ENCODE data around the gene FAM3B. TPM values are rescaled to one million over a fixed set of nuclear protein-coding genes. Genes with fewer than 3 reads are reported as not detected.

The FAM3B gene
- polyA plus RNA-seq, 1 experiment, result not detected

DNA sequence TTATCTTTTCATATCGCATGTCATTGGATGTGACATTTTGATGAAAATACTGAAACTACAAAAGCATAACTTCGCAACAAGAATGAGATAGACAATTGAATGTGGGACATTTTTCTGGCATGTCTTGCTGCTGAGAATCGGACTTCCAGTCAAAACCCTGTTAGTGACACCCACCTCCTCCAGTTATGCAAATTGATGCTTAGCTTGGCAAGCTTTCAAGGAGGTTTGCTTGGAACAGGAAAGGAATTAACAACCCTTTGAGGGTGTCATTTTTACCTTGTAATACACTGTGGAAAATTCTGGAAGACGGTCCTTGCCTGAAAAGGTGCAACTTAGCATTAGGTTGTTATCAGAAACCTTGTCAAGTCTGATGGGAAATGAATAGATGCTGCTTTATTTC, 38.8 kb upstream of the FAM3B start:
- POLR2A ChIA-PET, result no interaction called here
- no peak overlapping the region for H3K4me3 ChIP-seq (ENCODE audit: low read depth, low read length)
- CTCF ChIA-PET, result no interaction called here
- no peak overlapping the region for H3K27ac ChIP-seq (ENCODE audit: low read depth, low read length)
- no peaks in the 10 kb centered on the region for H3K27me3 ChIP-seq (ENCODE audit: control insufficient read depth, insufficient read depth, low read length)
- TF ChIP-seq, protein P1, sequence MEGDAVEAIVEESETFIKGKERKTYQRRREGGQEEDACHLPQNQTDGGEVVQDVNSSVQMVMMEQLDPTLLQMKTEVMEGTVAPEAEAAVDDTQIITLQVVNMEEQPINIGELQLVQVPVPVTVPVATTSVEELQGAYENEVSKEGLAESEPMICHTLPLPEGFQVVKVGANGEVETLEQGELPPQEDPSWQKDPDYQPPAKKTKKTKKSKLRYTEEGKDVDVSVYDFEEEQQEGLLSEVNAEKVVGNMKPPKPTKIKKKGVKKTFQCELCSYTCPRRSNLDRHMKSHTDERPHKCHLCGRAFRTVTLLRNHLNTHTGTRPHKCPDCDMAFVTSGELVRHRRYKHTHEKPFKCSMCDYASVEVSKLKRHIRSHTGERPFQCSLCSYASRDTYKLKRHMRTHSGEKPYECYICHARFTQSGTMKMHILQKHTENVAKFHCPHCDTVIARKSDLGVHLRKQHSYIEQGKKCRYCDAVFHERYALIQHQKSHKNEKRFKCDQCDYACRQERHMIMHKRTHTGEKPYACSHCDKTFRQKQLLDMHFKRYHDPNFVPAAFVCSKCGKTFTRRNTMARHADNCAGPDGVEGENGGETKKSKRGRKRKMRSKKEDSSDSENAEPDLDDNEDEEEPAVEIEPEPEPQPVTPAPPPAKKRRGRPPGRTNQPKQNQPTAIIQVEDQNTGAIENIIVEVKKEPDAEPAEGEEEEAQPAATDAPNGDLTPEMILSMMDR (IDR thresholded peaks at IDR 0.05; ENCODE audit: low read depth, low read length), result no peak
- H3K9me3 ChIP-seq (ENCODE audit: control insufficient read depth, insufficient read depth, low read length), result peaks cover 3% of the 10 kb centered on the region; the same call in 1 of the 2 replicates
- DNase-seq (ENCODE audit: low read depth, low spot score), result no peak

DNA sequence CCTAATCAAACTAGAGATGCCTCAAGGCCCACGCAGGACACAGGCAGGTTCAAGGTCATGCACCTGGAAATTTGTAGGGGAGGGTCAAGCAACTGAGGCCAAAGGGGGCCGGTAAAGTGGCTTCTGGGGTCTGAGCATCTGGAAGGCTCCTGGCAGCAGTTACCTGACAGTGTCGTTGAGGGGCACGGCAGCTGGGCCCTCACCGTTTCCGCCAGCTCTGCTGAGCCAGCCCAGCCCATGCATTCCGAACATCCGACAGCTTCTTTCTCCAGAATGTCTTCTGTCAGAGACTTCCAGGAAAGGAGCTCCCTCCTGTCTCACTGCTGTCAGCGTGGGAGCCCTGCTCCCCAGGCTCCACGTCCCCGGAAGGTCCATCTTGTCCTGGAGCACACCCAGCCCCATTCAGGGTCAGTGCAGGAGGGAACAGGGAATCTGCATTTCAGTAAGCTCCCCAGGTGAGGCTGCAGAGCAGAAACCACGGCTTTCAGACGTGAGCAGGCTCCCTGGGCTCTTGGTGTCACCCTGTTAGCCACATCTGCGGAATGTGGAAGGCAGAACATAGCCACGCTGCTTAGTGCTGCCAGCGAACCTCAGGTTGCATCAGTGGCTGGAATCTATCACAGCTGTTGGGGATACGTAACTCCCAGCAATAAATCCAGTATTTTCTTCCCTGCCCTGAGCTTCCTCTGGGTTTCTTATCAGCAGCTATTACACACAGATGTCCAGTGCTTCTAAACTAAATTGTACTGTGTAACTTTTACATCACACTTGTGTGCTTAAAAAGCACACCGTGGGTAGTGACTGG, 36.3 kb upstream of the FAM3B start:
- no peak overlapping the region for H3K27ac ChIP-seq (ENCODE audit: low read depth, low read length)
- TF ChIP-seq, protein P1 (IDR thresholded peaks at IDR 0.05; ENCODE audit: low read depth, low read length), result no peak
- POLR2A ChIA-PET, result interaction anchor here (0.8 kb wide), 1 partner anchor 112 kb away, joined by 3 read pairs; no protein-coding TSS in a partner anchor
- peaks cover 2% of the 10 kb centered on the region; the same call in 1 of the 2 replicates for H3K9me3 ChIP-seq (ENCODE audit: control insufficient read depth, insufficient read depth, low read length)
- CTCF ChIA-PET, result interaction anchor here (0.8 to 1.0 kb wide), 2 partner anchors 18 to 158 kb away, joined by 3 to 6 read pairs; no protein-coding TSS in a partner anchor
- H3K4me3 ChIP-seq (ENCODE audit: low read depth, low read length), result no peak overlapping the region
- peak; percentile 52 for DNase-seq (ENCODE audit: low read depth, low spot score)
- no peaks in the 10 kb centered on the region for H3K27me3 ChIP-seq (ENCODE audit: control insufficient read depth, insufficient read depth, low read length)

- POLR2A ChIA-PET, result no interaction called here
- CTCF ChIA-PET, result interaction anchor here (0.7 to 4.4 kb wide), 13 partner anchors 9 to 535 kb away, joined by 3 to 66 read pairs (median 9); no protein-coding TSS in a partner anchor
- no peak for DNase-seq (ENCODE audit: low read depth, low spot score)
- Histone ChIP-seq H3K4me3 (ENCODE audit: low read depth, low read length) (no peak overlapping the region), H3K27me3 (ENCODE audit: control insufficient read depth, insufficient read depth, low read length) (no peaks in the 10 kb centered on the region), H3K9me3 (ENCODE audit: control insufficient read depth, insufficient read depth, low read length) (no peaks in the 10 kb centered on the region), H3K27ac (ENCODE audit: low read depth, low read length) (no peak overlapping the region)
- TF ChIP-seq, protein P1 (IDR thresholded peaks at IDR 0.05; ENCODE audit: low read depth, low read length), result no peak
Observed at GRCh38 chr21:41282412-41282811, 34.2 kb upstream of the FAM3B start.

DNA sequence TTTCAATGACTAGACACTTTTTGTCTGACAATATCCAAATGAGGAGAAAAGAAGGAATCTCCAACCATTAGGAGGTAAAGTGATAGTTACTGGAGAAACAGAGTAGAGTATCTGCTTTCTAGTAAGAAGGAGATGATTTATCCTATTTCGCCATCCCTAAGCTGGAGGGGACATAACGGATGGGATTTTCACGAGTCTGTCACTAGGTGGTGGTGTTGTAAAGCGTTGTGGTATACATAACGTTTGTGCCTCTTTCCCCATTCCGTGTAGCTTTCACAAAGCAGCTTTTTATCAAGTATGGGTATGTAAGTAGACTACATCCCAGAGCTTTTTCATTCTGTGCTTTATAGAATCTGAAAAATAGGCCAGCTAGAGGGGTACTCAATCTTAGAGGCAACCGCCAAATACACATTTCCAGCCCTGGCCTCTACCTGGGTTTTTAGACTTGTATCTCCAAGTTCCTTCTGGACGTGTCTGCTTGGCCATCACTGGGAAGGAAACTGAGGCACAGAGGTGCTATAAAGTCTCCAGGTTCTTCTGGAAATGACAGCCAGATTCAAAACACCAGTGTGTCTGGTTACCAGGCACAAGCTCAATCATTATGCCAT, 33.3 kb upstream of the FAM3B start:
- TF ChIP-seq, protein P1 (IDR thresholded peaks at IDR 0.05; ENCODE audit: low read depth, low read length), result peak; percentile 88
- no peak overlapping the region for H3K27ac ChIP-seq (ENCODE audit: low read depth, low read length)
- peak; percentile 65 for DNase-seq (ENCODE audit: low read depth, low spot score)
- ChIA-PET CTCF (interaction anchor here (0.5 to 4.4 kb wide), 38 partner anchors 10 to 835 kb away, joined by 3 to 66 read pairs (median 4); no protein-coding TSS in a partner anchor), POLR2A (no interaction called here)
- H3K4me3 ChIP-seq (ENCODE audit: low read depth, low read length), result no peak overlapping the region
- H3K27me3 ChIP-seq (ENCODE audit: control insufficient read depth, insufficient read depth, low read length), result no peaks in the 10 kb centered on the region
- no peaks in the 10 kb centered on the region for H3K9me3 ChIP-seq (ENCODE audit: control insufficient read depth, insufficient read depth, low read length)

DNA sequence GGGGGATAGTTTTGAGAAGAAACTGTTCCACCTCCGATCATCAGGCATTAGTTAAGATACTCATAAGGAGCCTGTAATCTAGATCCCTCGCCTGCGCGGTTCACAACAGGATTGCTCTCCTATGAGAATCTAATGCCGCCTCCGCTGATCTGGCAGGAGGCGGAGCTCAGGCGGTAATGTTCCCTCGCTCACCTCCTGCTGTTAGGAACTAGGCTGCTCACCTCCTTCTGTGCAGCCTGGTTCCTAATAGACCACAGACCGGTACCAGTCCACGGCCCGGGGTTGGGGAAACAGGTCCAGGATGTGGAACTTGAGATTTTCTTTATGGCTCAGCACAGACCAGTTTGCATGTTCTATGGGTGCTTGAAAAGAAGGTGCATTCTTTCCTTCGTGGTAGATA, 27.2 kb upstream of the FAM3B start:
- ChIA-PET CTCF (no interaction called here), POLR2A (no interaction called here)
- TF ChIP-seq, protein P1 (IDR thresholded peaks at IDR 0.05; ENCODE audit: low read depth, low read length), result no peak
- Histone ChIP-seq H3K27ac (ENCODE audit: low read depth, low read length) (no peak overlapping the region), H3K27me3 (ENCODE audit: control insufficient read depth, insufficient read depth, low read length) (peaks cover 3% of the 10 kb centered on the region), H3K9me3 (ENCODE audit: control insufficient read depth, insufficient read depth, low read length) (no peaks in the 10 kb centered on the region), H3K4me3 (ENCODE audit: low read depth, low read length) (no peak overlapping the region)
- DNase-seq (ENCODE audit: low read depth, low spot score), result no peak
